Fibroblast of upper back skin (primary cell): Measurements from ENCODE around the gene SNX25.
"Not testable (repeated sequence)": the region's sequence is repeated elsewhere in the genome, so short reads cannot be mapped to it uniquely, and the experiment has no call there.

Source experiments
- DNase-seq: peaks from one replicate; pipeline ENCODE4 v3.0.0-alpha.2; 2013

Gene SNX25

GRCh38 chr4:185309770-185310169, 100.4 kb downstream of the SNX25 start:
- no peak for DNase-seq

DNA sequence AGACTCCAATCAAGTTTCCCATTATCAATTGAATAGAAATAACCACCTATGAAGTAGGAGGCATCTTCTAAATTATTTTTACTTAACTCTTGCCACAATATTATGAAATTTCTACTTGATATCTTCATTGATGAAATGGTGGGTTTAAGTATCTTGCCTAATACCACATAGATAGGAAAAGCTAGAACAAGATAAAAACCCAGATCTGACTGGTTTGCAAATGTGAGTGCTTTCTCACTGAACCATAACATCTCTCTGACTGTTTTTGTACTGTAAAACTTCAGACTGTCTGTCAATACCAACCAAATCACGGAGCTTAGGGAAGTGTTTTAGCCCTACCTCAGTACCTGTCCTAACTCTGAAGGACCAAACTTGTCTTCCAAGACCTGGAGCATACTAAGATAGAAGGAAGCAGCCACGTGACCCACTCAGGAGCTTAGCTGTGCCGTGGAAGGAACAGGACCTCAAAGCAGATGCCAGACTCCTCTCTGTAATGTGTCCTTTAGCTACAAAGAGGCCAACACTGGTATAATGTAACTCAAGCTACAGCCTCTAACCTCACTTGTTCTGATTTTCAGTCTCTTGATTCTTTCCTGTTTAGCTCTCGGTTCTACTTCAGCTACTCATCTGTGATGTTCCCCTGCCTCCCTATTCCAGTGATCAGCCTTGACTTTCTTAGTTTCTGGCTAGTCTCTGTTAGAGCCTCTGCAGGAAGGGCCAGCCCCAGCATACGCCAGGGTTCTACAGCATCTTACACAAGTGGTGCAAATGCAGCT, 101.9 kb downstream of the SNX25 start:
- no peak for DNase-seq

- peak; percentile 23 for DNase-seq
Measured at GRCh38 chr4:185312699-185313098, 103.3 kb downstream of the SNX25 start.

GRCh38 chr4:185317462-185317861, 108.1 kb downstream of the SNX25 start:
- not testable (repeated sequence) for DNase-seq

GRCh38 chr4:185317880-185318279, 108.5 kb downstream of the SNX25 start:
- peak; percentile 10 for DNase-seq

- DNase-seq = peak; percentile 3
Measured at GRCh38 chr4:185318679-185319078, 109.3 kb downstream of the SNX25 start.

DNA sequence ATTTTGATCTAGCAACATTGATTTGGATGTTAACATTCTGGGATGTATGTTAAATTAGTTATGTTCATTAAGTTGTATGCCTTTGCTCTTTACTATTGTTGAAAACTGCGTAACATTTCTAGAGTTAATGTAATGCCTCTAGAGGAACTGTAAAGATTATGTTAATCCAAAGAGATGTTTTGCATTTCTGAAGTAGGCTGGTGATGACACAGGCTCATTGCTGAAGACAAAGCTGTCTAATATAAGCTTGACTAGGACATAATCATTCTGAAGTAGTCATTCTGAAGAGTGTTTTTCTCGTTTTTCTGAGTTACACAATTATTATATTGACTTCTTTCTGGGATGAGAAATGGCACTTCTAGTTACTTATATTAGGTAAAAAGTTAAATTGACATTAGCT, 113.4 kb downstream of the SNX25 start:
- no peak for DNase-seq

- peak; percentile 10 for DNase-seq
Measured at GRCh38 chr4:185323606-185324005, 114.2 kb downstream of the SNX25 start.

GRCh38 chr4:185324361-185324760, 115.0 kb downstream of the SNX25 start:
- DNase-seq = peak; percentile 9

DNA sequence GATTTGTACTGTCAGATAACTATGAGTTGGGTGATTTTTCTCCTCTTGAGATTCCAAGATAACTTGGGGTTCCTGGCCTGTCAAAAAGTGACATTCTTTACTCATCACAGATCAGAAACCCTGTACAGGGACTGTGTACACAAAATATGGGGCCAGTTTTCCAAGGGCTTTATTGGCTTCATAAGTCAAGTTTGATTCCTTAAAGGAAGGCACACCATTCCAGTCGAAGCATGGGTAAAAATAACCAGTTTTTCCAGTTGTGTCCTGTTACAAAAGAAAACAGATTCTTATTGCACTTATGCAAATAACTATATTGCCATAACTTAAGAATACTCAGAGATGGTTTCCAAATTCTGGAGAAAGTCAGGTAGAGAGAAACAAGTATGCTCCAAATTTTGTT, 116.3 kb downstream of the SNX25 start:
- DNase-seq = not testable (repeated sequence)

- no peak for DNase-seq
Measured at GRCh38 chr4:185328586-185328985, 119.2 kb downstream of the SNX25 start.

DNA sequence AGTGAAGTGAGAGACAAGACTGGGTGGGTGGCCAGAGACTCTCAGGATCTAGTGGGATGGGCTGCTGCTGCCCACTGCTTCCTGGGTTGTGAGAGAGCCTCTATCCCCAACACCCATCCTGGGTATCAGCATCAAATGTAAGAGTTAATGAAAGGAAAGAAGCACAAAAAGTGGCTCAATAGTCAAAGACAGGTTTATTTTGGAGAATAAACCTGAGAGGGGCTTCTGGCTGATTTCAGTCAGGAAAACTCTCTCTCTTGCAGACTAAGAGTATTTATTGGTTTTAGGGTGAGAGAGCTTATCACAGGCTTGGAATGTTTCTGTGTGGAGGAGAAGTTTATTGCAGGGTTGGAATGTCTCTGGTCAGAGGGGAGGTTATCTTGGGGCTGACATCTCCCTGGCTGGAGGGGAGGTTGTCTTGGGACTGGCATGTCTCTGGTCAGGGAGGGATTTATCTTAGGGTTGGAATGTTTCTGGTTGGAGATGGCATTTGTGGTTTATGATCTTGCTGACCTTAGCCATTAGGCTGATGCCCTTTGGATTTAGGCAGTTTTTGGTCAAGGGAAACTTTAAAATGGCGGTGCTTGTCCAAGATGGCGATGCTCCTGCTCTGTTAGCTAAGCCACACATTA, 120.6 kb downstream of the SNX25 start:
- DNase-seq = not testable (repeated sequence)

DNA sequence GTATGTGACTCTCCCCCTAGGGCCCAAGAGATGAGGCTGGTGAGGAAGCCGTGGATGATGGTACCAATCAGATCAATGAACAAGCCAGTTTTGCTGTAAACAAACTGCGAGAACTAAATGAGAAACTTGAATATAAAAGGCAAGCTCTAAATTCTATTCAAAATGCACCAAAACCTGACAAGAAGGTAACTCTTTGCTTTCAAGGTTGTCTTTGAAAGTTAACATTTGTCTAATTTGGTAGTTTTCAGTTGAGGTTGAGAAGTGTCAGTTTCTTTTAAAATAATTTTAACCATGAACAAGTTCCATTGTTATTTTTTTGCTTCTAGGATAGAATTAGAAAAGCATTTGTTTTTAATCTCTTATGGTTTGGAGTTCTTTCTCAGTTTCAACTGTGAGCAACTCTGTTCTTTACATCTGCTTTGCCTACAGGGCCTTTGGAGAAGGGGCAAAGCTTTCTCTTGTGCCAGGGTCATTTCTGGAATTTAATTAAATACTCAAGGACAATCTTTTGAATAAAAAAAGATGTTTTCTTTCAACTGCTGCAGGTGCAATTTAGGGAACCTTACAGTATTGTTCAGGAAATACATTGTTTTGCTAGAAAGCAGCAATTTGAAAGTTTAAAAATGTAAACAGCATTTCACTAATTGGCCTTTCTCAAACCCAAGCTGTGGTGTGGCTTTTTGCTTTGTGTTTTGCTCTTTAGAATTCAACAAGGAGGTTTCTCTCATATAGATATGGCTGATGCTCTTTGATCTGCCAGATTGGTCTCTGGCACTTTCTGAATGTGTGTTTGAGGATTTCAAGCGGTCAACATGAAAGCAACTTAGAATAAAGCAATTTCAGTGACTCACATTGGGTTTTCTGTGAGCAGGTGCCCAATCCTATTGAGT, 123.4 kb downstream of the SNX25 start:
- DNase-seq = no peak

DNA sequence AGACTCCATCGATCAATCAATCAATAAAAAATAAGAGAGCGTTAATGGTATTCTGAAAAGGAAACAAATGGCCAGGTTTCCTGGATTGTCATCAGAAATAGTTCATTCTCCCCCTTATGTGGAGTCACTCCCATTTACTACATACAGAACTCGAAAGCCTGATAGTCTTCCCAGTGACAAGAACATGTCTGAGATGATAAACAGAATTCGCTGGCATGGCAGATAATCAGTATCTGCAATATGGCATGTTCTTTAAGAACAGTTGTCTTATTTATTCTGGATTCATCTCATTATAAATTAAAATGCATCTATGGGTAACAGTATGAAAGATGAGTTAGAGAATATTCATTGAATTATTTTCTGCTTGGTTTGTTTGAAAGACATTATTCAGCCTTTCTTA, 124.9 kb downstream of the SNX25 start:
- DNase-seq = no peak

- DNase-seq = no peak
Measured at GRCh38 chr4:185335579-185335978, 126.2 kb downstream of the SNX25 start.

DNA sequence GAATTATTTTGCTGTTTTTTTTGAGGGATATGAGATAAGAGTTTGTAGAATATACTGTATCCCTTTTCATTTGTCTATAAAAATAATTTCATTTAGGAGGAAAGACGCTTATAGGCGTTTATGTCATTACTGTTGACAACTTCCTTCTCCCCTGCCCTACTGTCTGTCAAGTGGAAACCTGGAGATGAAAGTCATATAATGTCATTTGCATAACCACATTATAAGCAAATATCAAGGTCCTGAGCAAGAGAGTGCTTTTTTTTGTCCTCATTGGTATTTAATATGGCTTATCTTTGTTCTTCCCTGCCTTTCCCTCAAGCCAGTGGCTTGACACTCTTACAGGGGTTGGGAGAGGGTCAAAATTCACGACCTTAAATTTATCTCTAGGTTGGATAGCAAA, 130.5 kb downstream of the SNX25 start:
- DNase-seq = no peak

GRCh38 chr4:185341377-185341776, 132.0 kb downstream of the SNX25 start:
- no peak for DNase-seq

DNA sequence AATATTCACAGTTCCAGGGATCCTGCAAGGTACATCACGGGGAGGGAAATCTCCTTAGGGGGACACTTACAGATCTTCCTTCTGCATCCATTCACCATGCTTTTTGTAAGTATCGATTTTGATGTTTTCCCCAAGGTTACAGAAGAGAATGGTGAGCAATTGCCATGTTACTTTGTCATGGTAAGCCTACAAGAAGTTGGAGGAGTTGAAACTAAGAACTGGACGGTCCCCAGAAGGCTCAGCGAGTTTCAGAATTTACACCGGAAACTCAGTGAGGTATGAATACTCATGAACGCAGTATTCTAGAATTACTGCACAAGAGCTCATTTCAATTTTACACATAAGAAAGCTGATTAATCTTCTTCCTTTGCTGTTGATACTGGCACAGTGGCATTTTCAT, 132.4 kb downstream of the SNX25 start:
- no peak for DNase-seq

DNA sequence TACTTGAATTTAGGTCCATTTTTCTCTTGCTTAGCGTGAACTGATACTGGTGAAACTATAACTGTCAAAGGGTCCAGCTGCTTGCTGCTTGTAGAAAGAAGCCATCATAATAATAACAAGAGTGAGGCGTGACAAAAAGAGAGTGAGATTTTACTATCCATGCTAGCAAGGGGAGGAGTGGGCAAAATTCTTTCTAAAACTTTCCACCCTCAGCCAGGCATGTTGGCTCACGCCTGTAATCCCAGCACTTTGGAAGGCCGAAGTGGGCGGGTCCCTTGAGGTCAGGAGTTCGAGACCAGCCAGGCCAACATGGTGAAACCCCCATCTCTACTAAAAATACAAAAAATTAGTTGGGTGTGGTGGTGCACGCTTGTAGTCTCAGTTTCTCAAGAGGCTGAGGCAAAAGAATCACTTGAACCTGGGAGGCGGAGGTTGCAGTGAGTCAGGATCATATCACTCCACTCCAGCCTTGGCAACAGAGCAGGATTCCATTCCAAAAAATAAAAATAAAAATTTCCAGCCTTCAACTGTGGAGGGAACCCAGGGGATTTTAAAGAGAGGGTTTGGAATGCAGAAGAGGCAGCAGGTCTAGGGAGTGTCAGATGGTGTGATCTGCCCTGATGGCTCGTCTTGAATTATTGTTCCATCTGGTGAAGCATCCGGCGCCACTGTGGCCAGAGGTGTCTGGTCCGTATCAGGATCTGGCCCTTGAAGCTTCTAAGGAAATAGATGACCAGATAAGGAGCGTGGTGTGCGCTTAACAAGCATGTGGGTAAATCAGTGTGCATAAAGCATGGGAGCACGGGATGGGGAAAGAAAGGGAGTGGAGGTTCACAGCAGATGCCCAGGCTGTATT, 134.6 kb downstream of the SNX25 start:
- DNase-seq = peak; percentile 80

DNA sequence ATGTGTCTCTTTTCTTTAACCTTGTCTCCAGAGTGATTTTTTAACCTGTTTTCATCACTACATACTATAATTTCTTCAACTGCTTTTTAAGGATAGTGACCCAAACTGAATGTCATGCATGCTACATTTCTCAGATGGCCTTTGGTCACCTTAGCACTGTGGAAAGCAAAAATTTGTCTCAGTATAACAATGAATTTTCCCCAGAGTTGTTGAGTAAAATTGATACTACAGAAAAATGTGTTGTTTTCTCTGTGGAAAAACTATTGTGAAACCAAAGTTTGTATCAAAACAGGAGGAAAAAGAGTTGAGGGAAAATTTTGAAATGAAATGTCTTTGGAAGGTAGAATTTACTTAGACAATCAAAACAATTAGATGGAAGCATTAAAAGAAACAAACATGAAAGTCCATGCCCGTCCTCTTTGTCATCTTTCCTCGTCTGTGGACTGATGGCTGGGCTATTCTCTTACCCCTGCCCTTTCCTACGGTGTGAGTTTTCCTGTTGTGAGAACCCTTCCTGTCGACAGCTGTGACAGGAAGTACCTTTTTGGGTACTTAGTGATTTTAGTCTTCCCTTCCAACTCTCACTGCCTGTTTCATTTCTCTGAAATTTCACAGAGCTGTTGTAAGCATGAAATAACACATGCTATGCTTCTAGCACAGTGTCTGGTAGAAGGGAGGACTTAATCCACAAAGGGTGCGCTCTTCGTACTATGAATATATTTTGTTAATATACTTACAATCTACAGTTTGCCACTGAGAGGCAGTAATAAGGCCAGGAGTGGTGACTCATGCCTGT, 135.5 kb downstream of the SNX25 start:
- no peak for DNase-seq

- peak; percentile 64 for DNase-seq
Measured at GRCh38 chr4:185346975-185347601, 137.7 kb downstream of the SNX25 start.
